Measurements from ENCODE around the gene ANKUB1. TPM values are rescaled to one million over a fixed set of nuclear protein-coding genes. Genes with fewer than 3 reads are reported as not detected.
"Not testable (repeated sequence)": the region's sequence is repeated elsewhere in the genome, so short reads cannot be mapped to it uniquely, and the experiment has no call there.

The ANKUB1 gene
- total RNA-seq, 1 donor from 2014 or later, result not detected

- H3K36me3 Mint-ChIP-seq (ENCODE audit: unreplicated experiment), result peaks cover 47% of the 10 kb centered on the region
- no peaks in the 10 kb centered on the region for H3K27me3 Mint-ChIP-seq (ENCODE audit: unreplicated experiment)
- no peak for TF ChIP-seq CTCF (IDR thresholded peaks at IDR 0.05; ENCODE audit: partially characterized antibody, unreplicated experiment)
- no peak overlapping the region for H3K4me3 Mint-ChIP-seq (ENCODE audit: unreplicated experiment)
- H3K9me3 Mint-ChIP-seq (ENCODE audit: unreplicated experiment), result peaks cover 7% of the 10 kb centered on the region
- H3K4me1 Mint-ChIP-seq (ENCODE audit: low read depth, unreplicated experiment), result no peaks in the 10 kb centered on the region
- H3K27ac Mint-ChIP-seq (ENCODE audit: unreplicated experiment), result no peak overlapping the region
- no peak for DNase-seq
Measured at GRCh38 chr3:149832086-149832485, 39.7 kb upstream of the ANKUB1 start.

GRCh38 chr3:149831321-149831720 lies 39.0 kb upstream of the ANKUB1 start:
- Mint-ChIP-seq H3K27ac (ENCODE audit: unreplicated experiment) (no peak overlapping the region), H3K4me1 (ENCODE audit: low read depth, unreplicated experiment) (no peaks in the 10 kb centered on the region), H3K4me3 (ENCODE audit: unreplicated experiment) (no peak overlapping the region), H3K36me3 (ENCODE audit: unreplicated experiment) (peaks cover 41% of the 10 kb centered on the region), H3K9me3 (ENCODE audit: unreplicated experiment) (peaks cover 3% of the 10 kb centered on the region), H3K27me3 (ENCODE audit: unreplicated experiment) (no peaks in the 10 kb centered on the region)
- no peak for TF ChIP-seq CTCF (IDR thresholded peaks at IDR 0.05; ENCODE audit: partially characterized antibody, unreplicated experiment)
- no peak for DNase-seq

GRCh38 chr3:149830902-149831301 lies 38.5 kb upstream of the ANKUB1 start:
- no peak overlapping the region for H3K4me3 Mint-ChIP-seq (ENCODE audit: unreplicated experiment)
- no peaks in the 10 kb centered on the region for H3K27me3 Mint-ChIP-seq (ENCODE audit: unreplicated experiment)
- peaks cover 41% of the 10 kb centered on the region for H3K36me3 Mint-ChIP-seq (ENCODE audit: unreplicated experiment)
- H3K9me3 Mint-ChIP-seq (ENCODE audit: unreplicated experiment), result peaks cover 3% of the 10 kb centered on the region
- H3K4me1 Mint-ChIP-seq (ENCODE audit: low read depth, unreplicated experiment), result no peaks in the 10 kb centered on the region
- DNase-seq, result no peak
- no peak for TF ChIP-seq CTCF (IDR thresholded peaks at IDR 0.05; ENCODE audit: partially characterized antibody, unreplicated experiment)
- no peak overlapping the region for H3K27ac Mint-ChIP-seq (ENCODE audit: unreplicated experiment)

- not testable (repeated sequence) for H3K27ac Mint-ChIP-seq (ENCODE audit: unreplicated experiment); H3K4me3 Mint-ChIP-seq (ENCODE audit: unreplicated experiment); DNase-seq; H3K27me3 Mint-ChIP-seq (ENCODE audit: unreplicated experiment); H3K4me1 Mint-ChIP-seq (ENCODE audit: low read depth, unreplicated experiment); H3K9me3 Mint-ChIP-seq (ENCODE audit: unreplicated experiment)
- peaks cover 30% of the 10 kb centered on the region for H3K36me3 Mint-ChIP-seq (ENCODE audit: unreplicated experiment)
Measured at GRCh38 chr3:149829631-149830030, 37.3 kb upstream of the ANKUB1 start.

- peaks cover 27% of the 10 kb centered on the region for H3K36me3 Mint-ChIP-seq (ENCODE audit: unreplicated experiment)
- no peaks in the 10 kb centered on the region for H3K4me1 Mint-ChIP-seq (ENCODE audit: low read depth, unreplicated experiment)
- H3K4me3 Mint-ChIP-seq (ENCODE audit: unreplicated experiment), result no peak overlapping the region
- DNase-seq, result no peak
- H3K27ac Mint-ChIP-seq (ENCODE audit: unreplicated experiment), result no peak overlapping the region
- no peaks in the 10 kb centered on the region for H3K27me3 Mint-ChIP-seq (ENCODE audit: unreplicated experiment)
- no peak for TF ChIP-seq CTCF (IDR thresholded peaks at IDR 0.05; ENCODE audit: partially characterized antibody, unreplicated experiment)
- peaks cover 3% of the 10 kb centered on the region for H3K9me3 Mint-ChIP-seq (ENCODE audit: unreplicated experiment)
Measured at GRCh38 chr3:149828390-149828789, 36.0 kb upstream of the ANKUB1 start.

- Mint-ChIP-seq H3K36me3 (ENCODE audit: unreplicated experiment) (peaks cover 22% of the 10 kb centered on the region), H3K9me3 (ENCODE audit: unreplicated experiment) (peaks cover 6% of the 10 kb centered on the region), H3K27me3 (ENCODE audit: unreplicated experiment) (no peaks in the 10 kb centered on the region), H3K4me1 (ENCODE audit: low read depth, unreplicated experiment) (no peaks in the 10 kb centered on the region), H3K4me3 (ENCODE audit: unreplicated experiment) (no peak overlapping the region), H3K27ac (ENCODE audit: unreplicated experiment) (no peak overlapping the region)
- DNase-seq, result no peak
- TF ChIP-seq CTCF (IDR thresholded peaks at IDR 0.05; ENCODE audit: partially characterized antibody, unreplicated experiment), result no peak
Measured at GRCh38 chr3:149826636-149827035, 34.3 kb upstream of the ANKUB1 start.

Measured in glutamatergic neuron (in vitro differentiated cells).